Nephron (organoid): ENCODE measurements around the gene KCNJ9.

ENCODE experiments used
- H3K27ac Mint-ChIP-seq, 3 experiments: 2 replicates each; pipeline ENCODE4 v1.8.0; 2020; ENCODE audit warnings: mixed read lengths in 3 of 3, mild to moderate bottlenecking in 2 of 3, moderate library complexity in 1 of 3
- H3K27me3 Mint-ChIP-seq: 2 replicates; pipeline ENCODE4 v1.8.0; 2021; ENCODE audit warnings: low read depth, mild to moderate bottlenecking, moderate library complexity, mixed read lengths
- H3K36me3 Mint-ChIP-seq: 2 replicates; pipeline ENCODE4 v1.8.0; 2020; ENCODE audit warnings: low read depth, mixed read lengths
- H3K4me1 Mint-ChIP-seq: 2 replicates; pipeline ENCODE4 v1.8.0; 2020; ENCODE audit warnings: mixed read lengths
- H3K4me3 Mint-ChIP-seq, 3 experiments: 2 replicates each; pipeline ENCODE4 v1.8.0; 2020; ENCODE audit warnings: mild to moderate bottlenecking in 3 of 3, mixed read lengths in 3 of 3, moderate library complexity in 2 of 3
- H3K9me3 Mint-ChIP-seq: 2 replicates; pipeline ENCODE4 v1.8.0; 2020; ENCODE audit warnings: mixed read lengths
- TF ChIP-seq, protein P1 (sequence below), 3 experiments: fragments of 200-600 bp; sonication (generic); IDR thresholded peaks; one replicate each; pipeline ENCODE4 v1.5.0; 2021; ENCODE audit warnings: antibody characterized with exemption in 3 of 3; ENCODE audit not compliant: unreplicated experiment in 3 of 3

KCNJ9 gene

DNA sequence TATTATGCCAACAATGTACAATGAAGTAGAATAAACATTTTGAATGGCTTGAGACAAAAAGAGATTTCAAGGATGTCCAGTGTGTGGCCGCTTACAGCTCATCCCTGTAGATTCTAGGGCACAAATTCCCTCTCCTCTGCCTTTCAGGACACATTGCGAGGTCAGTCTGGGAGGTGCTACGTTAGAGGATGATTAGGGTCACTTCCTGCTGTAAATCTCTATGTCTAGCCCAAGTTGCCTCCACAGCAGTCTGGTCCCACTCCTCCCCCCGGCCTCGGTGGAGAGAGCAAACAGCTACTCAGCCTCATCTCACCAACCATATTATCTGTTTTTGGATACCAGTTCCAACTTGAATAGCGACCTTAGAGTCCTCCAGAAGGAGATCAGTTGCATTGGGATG is 28.4 kb upstream of the KCNJ9 start:
- TF ChIP-seq, protein P1, sequence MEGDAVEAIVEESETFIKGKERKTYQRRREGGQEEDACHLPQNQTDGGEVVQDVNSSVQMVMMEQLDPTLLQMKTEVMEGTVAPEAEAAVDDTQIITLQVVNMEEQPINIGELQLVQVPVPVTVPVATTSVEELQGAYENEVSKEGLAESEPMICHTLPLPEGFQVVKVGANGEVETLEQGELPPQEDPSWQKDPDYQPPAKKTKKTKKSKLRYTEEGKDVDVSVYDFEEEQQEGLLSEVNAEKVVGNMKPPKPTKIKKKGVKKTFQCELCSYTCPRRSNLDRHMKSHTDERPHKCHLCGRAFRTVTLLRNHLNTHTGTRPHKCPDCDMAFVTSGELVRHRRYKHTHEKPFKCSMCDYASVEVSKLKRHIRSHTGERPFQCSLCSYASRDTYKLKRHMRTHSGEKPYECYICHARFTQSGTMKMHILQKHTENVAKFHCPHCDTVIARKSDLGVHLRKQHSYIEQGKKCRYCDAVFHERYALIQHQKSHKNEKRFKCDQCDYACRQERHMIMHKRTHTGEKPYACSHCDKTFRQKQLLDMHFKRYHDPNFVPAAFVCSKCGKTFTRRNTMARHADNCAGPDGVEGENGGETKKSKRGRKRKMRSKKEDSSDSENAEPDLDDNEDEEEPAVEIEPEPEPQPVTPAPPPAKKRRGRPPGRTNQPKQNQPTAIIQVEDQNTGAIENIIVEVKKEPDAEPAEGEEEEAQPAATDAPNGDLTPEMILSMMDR (IDR thresholded peaks at IDR 0.05; ENCODE audit: unreplicated experiment in 3 of 3), result no peak
- Mint-ChIP-seq H3K27me3 (peaks cover 33% of the 10 kb centered on the region), H3K27ac (peak overlapping the region in 1 of 3 experiments; percentile 15), H3K36me3 (no peaks in the 10 kb centered on the region), H3K4me3 (no peak overlapping the region), H3K4me1 (peaks cover 11% of the 10 kb centered on the region), H3K9me3 (no peaks in the 10 kb centered on the region)

GRCh38 chr1:160053548-160054365 is 27.6 kb upstream of the KCNJ9 start:
- Mint-ChIP-seq H3K27me3 (peaks cover 39% of the 10 kb centered on the region), H3K4me3 (no peak overlapping the region), H3K9me3 (no peaks in the 10 kb centered on the region), H3K4me1 (peaks cover 8% of the 10 kb centered on the region), H3K27ac (no peak overlapping the region), H3K36me3 (no peaks in the 10 kb centered on the region)
- TF ChIP-seq, protein P1 (IDR thresholded peaks at IDR 0.05; ENCODE audit: unreplicated experiment in 3 of 3), result no peak

- Mint-ChIP-seq H3K4me3 (no peak overlapping the region), H3K27me3 (peaks cover 45% of the 10 kb centered on the region), H3K9me3 (no peaks in the 10 kb centered on the region), H3K4me1 (peaks cover 5% of the 10 kb centered on the region), H3K36me3 (no peaks in the 10 kb centered on the region), H3K27ac (no peak overlapping the region)
- TF ChIP-seq, protein P1 (IDR thresholded peaks at IDR 0.05; ENCODE audit: unreplicated experiment in 3 of 3), result no peak
Observed at GRCh38 chr1:160056648-160057169, 24.6 kb upstream of the KCNJ9 start.

DNA sequence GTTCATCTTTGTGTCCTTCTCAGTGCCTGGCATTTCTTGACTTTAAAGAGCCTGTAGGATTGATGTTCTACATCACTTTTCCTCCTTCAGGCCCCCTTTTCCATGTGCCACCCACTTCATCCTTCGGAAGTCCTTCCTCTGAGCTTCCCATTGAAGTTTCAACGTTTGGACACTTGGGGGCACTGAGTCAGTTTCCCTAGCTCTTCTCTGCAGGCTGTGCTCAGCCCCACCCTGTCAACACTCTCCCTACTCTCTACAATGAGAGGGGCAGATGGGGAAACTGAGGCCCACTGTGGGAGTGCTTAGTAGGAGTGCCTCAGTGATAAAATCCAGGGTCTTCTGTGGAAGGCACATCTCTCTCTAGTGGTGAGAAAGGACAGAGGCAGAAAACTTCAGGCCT is 23.3 kb upstream of the KCNJ9 start:
- H3K27ac Mint-ChIP-seq, result no peak overlapping the region
- no peaks in the 10 kb centered on the region for H3K9me3 Mint-ChIP-seq
- H3K4me1 Mint-ChIP-seq, result peaks cover 6% of the 10 kb centered on the region
- peaks cover 38% of the 10 kb centered on the region for H3K27me3 Mint-ChIP-seq
- TF ChIP-seq, protein P1 (IDR thresholded peaks at IDR 0.05; ENCODE audit: unreplicated experiment in 3 of 3), result no peak
- no peaks in the 10 kb centered on the region for H3K36me3 Mint-ChIP-seq
- H3K4me3 Mint-ChIP-seq, result no peak overlapping the region

DNA sequence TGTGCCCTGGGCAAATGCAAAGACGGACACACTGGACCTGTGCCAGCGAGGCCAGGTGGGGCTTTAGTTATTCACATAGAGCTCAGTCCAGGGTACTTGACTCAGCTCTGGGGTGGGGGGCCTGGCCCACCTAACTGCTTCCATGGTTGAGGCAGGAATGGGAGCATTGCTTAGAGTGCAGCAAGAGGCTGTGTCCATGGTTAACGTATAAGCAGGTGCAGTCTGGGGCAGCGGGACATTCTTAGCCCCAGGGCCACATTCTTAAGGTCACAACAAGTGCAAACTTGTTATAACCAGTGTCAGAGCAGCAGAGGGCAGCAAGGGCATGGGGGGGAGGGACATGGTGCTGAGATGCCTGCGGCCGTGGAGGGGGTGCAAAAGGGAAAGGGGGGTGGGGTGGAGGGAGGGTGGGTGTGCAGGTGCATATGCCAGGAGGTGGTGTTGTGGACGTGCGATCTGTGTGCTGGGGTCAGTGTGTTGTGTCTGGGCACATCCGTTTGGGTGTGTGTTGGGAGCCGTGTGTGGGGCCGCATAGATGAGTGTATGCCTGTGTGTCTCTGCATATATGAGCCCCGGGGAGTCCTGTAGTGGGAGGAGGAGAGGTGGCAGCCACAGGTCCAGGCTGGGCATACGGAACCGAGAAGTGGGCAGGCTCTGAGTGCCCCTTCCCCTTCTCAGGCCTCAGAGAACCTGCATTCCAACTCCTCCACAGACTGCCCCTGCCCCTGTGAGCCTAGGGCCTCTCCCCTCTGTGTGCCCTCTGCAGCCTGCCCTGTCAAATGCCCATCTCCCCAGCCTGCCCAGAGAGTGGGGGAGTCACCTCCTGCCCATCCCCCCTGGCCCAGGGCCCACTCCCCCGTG is 19.7 kb upstream of the KCNJ9 start:
- Mint-ChIP-seq H3K9me3 (no peaks in the 10 kb centered on the region), H3K4me3 (no peak overlapping the region), H3K27me3 (peaks cover 36% of the 10 kb centered on the region), H3K27ac (peak overlapping the region in 1 of 3 experiments; percentile 73), H3K36me3 (no peaks in the 10 kb centered on the region), H3K4me1 (peaks cover 6% of the 10 kb centered on the region)
- TF ChIP-seq, protein P1 (IDR thresholded peaks at IDR 0.05; ENCODE audit: unreplicated experiment in 3 of 3), result no peak
